G401 (cell line): ENCODE results near the gene SPTBN5. TPM values are rescaled to one million over a fixed set of nuclear protein-coding genes. Genes with fewer than 3 reads are reported as not detected.
"Not testable (repeated sequence)": the region's sequence is repeated elsewhere in the genome, so short reads cannot be mapped to it uniquely, and the experiment has no call there.

Experiments
- DNase-seq: peaks from one replicate; pipeline ENCODE4 v3.0.0-alpha.2; 2015; ENCODE audit warnings: low spot score
- in situ Hi-C: cut with HindIII; loops from 2 replicates; pipeline ENCODE4 v1.10.0; 2016; ENCODE audit warnings: low sequenced_read_pairs, mixed read lengths
- total RNA-seq: library from RNA; depleted of rRNA; stranded (reverse); fragments of >200 nt; shearing (Covaris generic); gene quantifications from 2 replicates; pipeline ENCODE4 v1.2.3, GENCODE V29; 2014

Gene SPTBN5
- total RNA-seq, 1 experiment from 2014 or later, result 3.5 TPM

DNA sequence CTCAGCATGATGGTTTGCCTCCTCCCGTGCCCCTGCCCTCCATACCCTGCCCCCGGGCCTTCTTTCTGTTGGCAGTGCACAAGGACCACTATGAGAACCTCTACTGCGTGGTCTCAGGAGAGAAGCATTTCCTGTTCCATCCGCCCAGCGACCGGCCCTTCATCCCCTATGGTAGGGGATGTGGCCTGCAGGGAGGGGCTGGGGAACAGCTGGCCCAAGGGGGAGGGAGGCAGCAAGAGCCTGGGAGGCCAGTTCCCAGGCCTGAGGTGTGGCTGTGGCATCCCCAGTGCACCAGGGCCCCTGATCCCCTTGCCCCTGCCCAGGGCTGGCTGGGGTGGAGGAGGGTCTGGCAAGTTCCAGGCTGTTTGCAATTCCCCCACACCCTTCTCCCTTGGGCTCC, 57.8 kb downstream of the SPTBN5 start:
- in situ Hi-C loops, result no loop called here
- DNase-seq, result no peak

GRCh38 chr15:41834096-41834495, 59.8 kb downstream of the SPTBN5 start:
- in situ Hi-C loops, result no loop called here
- DNase-seq, result no peak

- in situ Hi-C loops, result no loop called here
- no peak for DNase-seq
These were observed 61.0 kb downstream of the SPTBN5 start for GRCh38 chr15:41832875-41833274.

GRCh38 chr15:41832208-41832607, 61.6 kb downstream of the SPTBN5 start:
- DNase-seq, result no peak
- in situ Hi-C loops, result no loop called here

DNA sequence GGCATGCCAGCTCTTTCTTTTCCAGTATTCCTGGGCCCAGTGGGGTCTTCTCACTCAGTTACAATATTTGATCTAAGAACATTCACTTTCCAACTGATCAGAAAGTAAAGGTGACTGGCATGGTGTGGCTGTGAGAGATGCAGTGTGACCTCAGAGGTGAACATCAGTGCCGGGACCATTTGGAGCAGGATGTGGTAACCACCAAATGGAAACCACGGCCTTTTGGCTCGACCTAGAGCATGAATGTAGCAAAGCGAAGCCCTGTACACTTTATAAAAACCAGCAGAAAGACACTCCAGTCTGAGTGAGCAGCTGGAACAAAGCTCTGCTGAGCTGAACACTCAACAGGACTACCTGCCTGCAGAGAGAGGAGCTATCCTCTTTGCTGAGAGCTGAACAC, 62.6 kb downstream of the SPTBN5 start:
- DNase-seq, in situ Hi-C loops: not testable (repeated sequence)

- DNase-seq, result no peak
- in situ Hi-C loops, result no loop called here
These were observed 63.8 kb downstream of the SPTBN5 start for GRCh38 chr15:41829959-41830646.

DNA sequence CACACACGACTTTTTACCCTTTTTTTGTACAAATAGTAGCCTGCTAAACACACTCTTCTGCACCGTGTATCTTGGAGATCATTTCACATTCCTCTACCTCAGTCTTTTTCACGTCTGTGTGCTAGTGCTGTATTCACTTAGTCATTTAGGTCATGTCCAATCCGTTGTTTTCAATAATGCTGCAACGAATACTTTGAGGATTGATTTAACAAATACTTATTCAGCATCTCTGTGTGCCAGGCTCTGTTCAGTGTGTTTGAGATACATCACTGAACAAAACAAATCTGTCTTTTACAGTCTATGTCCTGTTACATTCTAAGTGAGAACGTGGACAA, 65.1 kb downstream of the SPTBN5 start:
- DNase-seq, result peak; percentile 62
- in situ Hi-C loops, result no loop called here

DNA sequence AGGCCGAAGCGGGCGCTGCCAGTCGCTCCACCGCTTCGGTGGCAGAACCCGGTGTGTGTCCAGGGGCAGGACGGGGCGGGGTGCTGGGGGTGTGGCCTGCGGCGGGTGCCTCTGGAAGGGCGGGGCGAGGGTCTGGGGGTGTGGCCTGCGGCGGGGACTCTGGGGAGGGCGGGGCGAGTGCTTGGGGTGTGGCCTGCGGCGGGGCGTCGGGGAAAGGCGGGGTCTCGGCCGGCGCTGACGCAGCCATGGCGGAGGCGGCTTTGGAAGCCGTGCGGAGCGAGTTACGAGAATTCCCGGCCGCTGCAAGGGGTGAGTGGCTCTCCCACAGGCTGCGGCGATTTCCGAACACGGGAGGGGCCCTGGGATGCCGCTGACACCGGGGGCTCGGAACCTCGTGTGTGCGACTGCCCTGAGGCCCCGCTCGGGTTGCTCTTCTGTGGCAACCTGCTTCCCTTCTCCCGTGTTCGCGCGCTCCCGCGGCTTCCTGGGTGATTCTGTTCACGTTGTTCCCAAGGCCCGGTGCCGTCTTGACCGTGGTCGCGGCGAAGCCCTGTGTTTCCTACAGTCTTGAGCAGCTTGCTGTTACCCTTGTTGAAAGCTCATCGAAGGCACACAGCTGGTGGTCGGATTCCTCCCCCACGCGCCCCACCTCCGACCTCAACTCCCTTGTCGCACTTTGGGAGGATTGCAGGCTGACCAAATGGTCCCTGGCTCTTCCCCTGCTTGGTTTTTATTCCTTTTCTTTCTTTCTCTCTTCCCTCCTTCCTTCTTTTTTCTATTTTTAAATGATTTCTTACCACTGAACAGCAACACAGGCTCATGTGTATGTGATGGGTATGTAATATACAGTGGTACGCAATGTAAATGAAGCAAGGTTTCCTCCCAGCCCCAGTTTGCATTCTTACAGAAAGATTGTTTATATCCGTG, 65.7 kb downstream of the SPTBN5 start, which contains the start of gene JMJD7:
Gene JMJD7 (plus strand): TSS at position 213 of the 927 bp plus-strand sequence. CDS start 33 bp downstream, at position 246.
- in situ Hi-C loops, result no loop called here
- DNase-seq, result peak; percentile 94

DNA sequence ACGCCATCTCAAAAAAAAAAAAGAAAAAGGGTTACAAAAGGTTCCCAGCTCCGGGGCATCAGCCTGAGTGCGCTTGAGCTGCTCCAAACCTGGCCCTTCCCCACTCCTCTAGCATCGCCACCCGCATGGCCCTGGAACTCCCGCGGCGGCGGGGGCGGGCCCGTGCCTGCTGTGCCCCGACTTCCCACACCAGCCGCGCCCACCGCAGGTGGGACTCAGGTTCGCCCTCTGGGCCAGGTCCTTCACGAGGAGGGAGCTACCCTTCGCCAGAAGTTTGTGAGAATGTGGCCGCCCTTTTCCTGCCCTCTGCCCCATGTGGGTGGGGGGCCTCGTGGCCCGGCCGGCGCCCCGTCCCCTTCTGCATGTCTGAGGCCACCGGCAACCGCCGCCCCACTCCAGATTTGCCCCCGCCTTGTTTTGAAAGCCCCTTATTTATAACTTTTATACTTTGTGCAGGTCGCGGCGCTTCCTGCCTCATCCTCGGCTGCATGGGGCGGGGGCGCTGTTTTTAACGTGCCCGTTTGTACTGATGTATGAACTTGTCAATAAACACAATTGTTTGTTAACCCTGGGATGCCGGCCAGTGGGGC, 66.5 kb downstream of the SPTBN5 start:
- DNase-seq, result no peak
- in situ Hi-C loops, result no loop called here

DNA sequence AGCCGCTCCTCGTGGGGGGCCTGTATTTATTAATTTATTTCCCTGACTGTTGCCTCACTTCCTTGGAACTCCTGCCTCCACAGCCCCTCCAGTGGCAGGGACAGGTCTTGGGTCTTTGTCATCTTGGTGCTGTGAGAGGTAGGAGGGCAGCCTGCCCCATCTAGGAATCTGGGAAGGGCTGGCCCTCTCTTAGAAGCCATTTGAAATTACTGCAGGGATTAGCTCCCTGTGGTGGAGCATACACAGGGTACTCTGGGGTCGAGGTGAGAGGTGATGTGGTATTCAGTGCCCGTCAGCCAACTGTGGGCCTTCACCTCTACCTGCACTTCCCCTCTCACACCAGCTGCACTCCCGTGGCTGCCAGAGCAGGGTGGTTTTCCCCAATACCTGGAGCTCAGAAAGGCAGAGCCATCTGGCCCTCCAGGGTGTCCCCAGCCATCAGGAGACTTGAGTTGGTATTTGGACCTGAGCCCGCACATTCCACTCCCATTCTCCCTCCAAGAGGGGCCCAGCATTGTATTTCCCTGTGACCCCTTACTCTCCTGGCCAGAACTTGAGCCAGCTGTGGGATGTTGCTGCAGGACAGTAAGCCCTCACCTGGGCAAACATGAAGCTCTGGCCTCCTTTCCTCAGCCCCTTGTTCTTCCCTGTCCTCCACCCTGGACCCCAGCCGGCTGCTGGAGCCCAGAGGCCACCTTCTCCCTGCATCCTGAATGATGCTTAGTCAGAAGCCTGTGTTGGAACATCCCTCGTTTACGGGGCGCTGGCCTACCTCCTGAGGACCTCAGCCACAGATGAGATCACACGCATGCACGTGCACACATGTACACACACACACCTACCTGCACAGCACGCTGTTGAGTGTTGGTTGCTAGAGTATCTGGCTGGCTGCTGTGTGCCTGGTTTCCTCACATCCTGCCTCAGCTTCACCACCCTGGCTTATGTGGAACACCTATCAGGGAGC, 68.0 kb downstream of the SPTBN5 start:
- no peak for DNase-seq
- in situ Hi-C loops, result no loop called here

DNA sequence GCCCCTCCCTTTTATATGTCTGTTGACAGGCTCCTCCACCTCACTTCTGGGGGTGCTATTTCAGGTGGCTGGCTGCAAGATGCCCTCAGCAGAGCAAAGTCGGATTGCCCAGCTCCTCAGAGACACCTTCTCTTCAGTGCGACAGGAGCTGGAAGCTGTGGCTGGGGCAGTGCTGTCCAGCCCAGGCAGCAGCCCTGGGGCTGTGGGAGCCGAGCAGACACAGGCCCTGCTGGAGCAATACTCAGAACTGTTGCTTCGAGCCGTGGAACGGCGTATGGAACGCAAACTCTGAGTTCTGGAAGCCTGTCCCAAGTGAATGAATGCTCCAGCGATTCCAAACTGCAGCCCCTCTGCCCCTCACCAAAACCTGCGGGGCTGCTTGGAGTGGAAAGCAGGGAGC, 68.7 kb downstream of the SPTBN5 start:
- DNase-seq, result no peak
- in situ Hi-C loops, result no loop called here

GRCh38 chr15:41824062-41824745, 69.6 kb downstream of the SPTBN5 start:
- in situ Hi-C loops, result no loop called here
- DNase-seq, result no peak

DNA sequence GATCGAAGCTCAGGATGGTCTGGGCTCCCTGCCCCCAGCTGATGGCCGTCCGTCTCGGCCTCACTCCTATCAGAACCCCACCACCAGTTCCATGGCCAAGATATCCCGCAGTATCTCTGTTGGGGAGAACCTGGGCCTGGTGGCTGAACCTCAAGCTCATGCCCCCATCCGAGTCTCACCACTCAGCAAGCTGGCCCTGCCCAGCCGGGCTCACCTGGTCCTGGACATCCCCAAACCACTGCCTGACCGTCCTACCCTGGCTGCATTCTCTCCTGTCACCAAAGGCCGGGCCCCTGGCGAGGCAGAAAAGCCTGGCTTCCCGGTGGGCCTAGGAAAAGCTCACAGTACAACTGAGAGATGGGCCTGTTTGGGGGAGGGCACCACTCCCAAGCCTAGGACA, 70.4 kb downstream of the SPTBN5 start:
- in situ Hi-C loops, result no loop called here
- DNase-seq, result no peak

- no peak for DNase-seq
- in situ Hi-C loops, result no loop called here
These were observed 70.9 kb downstream of the SPTBN5 start for GRCh38 chr15:41822957-41823356.

DNA sequence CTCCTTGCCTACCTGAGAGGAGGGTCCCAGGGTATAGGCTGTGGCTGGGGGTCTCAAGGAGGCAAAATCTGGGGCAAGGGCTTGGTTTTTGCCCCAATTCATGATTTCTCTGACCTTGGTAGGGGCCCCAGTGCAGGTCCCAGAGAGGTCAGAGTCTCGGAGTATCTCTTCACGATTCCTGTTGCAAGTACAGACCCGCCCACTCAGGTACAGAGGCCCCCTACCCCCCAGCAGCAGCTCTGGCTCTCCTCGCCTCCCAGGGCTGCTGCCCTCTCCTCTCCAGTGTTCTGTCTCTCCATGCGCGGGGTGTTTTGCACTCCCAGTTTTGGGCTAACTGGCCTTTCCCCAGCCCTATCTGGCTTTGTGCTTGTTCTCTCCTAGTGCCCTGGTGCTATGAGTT, 71.4 kb downstream of the SPTBN5 start:
- in situ Hi-C loops, result no loop called here
- no peak for DNase-seq

- no peak for DNase-seq
- in situ Hi-C loops, result no loop called here
These were observed 72.0 kb downstream of the SPTBN5 start for GRCh38 chr15:41821831-41822230.

- no peak for DNase-seq
- in situ Hi-C loops, result no loop called here
These were observed 72.9 kb downstream of the SPTBN5 start for GRCh38 chr15:41820791-41821423.

DNA sequence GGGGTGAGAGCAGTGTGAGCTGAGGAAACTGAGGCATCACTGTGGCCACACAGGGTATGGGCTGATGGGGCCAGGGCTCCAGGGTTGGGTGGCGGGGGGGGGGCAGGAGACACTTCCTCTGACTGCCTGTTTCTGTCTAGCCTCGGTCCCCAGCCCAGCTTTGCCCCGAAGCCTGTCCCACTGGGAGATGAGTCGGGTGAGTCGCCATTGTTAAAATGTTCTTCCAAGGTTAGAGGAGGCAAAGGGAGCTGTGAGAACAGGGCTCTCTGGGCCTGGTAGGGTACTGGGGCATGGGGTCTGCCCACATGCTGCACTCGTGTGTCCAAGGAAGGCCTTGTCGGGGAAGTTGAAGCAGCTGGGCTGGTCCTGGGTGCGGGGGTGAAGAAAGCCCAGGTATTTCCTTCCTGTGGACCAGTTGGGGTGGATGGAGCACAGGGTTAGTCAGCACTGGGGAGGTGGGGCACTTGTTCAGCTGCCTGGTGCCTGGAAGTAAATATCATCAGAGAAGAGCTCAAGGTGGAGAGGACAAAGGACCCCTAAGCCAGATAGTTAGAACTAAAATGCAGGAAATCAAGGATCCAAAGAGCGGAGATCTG, 74.3 kb downstream of the SPTBN5 start:
- DNase-seq, result no peak
- in situ Hi-C loops, result no loop called here
